Measurements from ENCODE around the gene NR2C2AP. TPM values are rescaled to one million over a fixed set of nuclear protein-coding genes. Genes with fewer than 3 reads are reported as not detected.
"Not testable (repeated sequence)": the region's sequence is repeated elsewhere in the genome, so short reads cannot be mapped to it uniquely, and the experiment has no call there.

NR2C2AP gene
- polyA plus RNA-seq, 1 experiment: 3.8 TPM

- peaks cover 11% of the 10 kb centered on the region for H3K9me3 ChIP-seq (ENCODE audit: control insufficient read depth, insufficient read depth, low read length)
- H3K4me3 ChIP-seq (ENCODE audit: low read depth, low read length): no peak overlapping the region
- no peaks in the 10 kb centered on the region for H3K27me3 ChIP-seq (ENCODE audit: control insufficient read depth, insufficient read depth, low read length)
- DNase-seq (ENCODE audit: low read depth, low spot score): no peak
- no peak overlapping the region for H3K27ac ChIP-seq (ENCODE audit: low read depth, low read length)
- CTCF ChIA-PET: no interaction called here
- TF ChIP-seq, protein P1, sequence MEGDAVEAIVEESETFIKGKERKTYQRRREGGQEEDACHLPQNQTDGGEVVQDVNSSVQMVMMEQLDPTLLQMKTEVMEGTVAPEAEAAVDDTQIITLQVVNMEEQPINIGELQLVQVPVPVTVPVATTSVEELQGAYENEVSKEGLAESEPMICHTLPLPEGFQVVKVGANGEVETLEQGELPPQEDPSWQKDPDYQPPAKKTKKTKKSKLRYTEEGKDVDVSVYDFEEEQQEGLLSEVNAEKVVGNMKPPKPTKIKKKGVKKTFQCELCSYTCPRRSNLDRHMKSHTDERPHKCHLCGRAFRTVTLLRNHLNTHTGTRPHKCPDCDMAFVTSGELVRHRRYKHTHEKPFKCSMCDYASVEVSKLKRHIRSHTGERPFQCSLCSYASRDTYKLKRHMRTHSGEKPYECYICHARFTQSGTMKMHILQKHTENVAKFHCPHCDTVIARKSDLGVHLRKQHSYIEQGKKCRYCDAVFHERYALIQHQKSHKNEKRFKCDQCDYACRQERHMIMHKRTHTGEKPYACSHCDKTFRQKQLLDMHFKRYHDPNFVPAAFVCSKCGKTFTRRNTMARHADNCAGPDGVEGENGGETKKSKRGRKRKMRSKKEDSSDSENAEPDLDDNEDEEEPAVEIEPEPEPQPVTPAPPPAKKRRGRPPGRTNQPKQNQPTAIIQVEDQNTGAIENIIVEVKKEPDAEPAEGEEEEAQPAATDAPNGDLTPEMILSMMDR (IDR thresholded peaks at IDR 0.05; ENCODE audit: low read depth, low read length): no peak
- POLR2A ChIA-PET: no interaction called here
These were observed 23.4 kb downstream of the NR2C2AP start for GRCh38 chr19:19179548-19180441.

DNA sequence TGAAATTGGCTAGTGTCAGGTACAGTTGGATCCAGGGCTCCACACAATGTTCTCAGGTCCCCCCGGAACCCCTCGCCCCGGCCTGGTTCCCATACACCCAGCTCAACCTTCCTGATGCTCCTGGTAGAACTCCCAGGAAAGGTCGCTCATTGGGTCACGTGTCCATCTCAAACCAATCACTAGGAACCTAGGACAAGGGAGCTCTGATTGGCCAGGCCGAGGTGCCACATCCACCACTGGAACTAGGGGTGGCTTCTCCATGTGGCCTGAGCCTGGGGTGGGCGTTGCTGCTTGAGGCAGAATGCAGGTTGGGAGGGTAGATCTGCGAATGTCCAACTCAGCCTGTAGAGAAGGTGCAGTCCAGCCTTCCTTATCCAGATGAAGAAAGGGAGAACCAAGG, 26.3 kb downstream of the NR2C2AP start:
- peaks cover 11% of the 10 kb centered on the region for H3K9me3 ChIP-seq (ENCODE audit: control insufficient read depth, insufficient read depth, low read length)
- H3K4me3 ChIP-seq (ENCODE audit: low read depth, low read length): no peak overlapping the region
- TF ChIP-seq, protein P1 (IDR thresholded peaks at IDR 0.05; ENCODE audit: low read depth, low read length): no peak
- no peak overlapping the region for H3K27ac ChIP-seq (ENCODE audit: low read depth, low read length)
- ChIA-PET POLR2A (no interaction called here), CTCF (no interaction called here)
- no peaks in the 10 kb centered on the region for H3K27me3 ChIP-seq (ENCODE audit: control insufficient read depth, insufficient read depth, low read length)
- DNase-seq (ENCODE audit: low read depth, low spot score): no peak

DNA sequence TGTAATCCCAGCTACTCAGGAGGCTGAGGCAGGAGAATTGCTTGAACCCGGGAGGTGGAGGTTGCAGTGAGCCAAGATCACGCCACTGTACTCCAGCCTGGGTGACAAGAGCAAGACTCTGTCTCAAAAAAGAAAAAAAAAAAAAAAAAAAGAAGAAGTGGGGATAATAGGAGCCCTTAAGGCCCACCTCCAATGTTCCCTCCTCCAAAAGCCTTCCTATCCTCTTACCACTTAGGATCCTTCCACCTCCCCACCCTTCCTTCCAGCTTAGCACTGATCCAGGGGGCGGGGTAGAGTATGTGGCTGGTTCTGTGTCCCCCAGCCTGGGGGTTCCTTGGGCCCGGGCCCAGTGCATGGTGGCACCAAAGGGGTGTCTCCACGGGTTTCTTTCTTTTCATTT, 30.0 kb downstream of the NR2C2AP start:
- H3K27ac ChIP-seq (ENCODE audit: low read depth, low read length); H3K9me3 ChIP-seq (ENCODE audit: control insufficient read depth, insufficient read depth, low read length); H3K4me3 ChIP-seq (ENCODE audit: low read depth, low read length); DNase-seq (ENCODE audit: low read depth, low spot score); POLR2A ChIA-PET; H3K27me3 ChIP-seq (ENCODE audit: control insufficient read depth, insufficient read depth, low read length): not testable (repeated sequence)
- CTCF ChIA-PET: interaction anchor here (3.3 to 4.5 kb wide), 2 partner anchors 16 to 25 kb away, joined by 35 to 102 read pairs; no protein-coding TSS in a partner anchor

DNA sequence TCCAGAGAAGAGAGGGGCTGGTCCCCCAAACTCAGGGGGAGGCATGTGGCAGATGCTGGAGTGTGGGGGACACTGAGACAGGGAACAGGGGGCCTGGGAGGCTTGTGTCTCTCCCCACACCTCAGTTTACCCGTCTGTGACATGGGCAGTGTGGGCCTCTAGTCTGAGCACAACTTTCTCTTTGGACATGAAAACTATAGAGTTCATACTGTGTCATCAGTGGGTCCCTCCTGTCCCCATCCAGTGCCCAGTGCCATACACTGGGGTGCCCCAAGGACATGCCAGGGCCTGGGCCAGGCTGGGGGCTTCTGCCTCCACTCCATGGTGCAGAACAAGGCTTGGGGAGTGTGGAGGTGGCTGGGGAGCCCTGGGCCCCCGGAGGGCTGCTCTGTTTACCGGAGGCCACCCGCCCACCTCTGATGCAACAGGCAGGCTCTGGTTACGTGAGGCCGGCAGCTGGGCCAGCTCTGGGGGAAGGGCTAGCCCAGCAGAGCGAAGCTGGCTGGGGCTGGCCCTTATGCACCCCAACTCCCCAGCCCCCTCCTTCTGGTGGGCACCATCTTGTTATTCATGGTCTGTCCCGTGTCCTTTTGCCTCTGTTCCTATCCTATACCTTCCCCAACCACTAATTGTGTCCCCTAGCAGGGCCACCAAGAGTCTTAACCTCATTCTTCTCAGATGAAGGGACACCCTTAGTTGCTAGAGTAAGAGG, 31.2 kb downstream of the NR2C2AP start:
- H3K9me3 ChIP-seq (ENCODE audit: control insufficient read depth, insufficient read depth, low read length): no peaks in the 10 kb centered on the region; the same call in 1 of the 2 replicates
- peak; percentile 61 for DNase-seq (ENCODE audit: low read depth, low spot score)
- H3K27me3 ChIP-seq (ENCODE audit: control insufficient read depth, insufficient read depth, low read length): no peaks in the 10 kb centered on the region
- CTCF ChIA-PET: interaction anchor here (1.0 to 4.5 kb wide), 2 partner anchors 24 to 26 kb away, joined by 5 to 102 read pairs; no protein-coding TSS in a partner anchor
- TF ChIP-seq, protein P1 (IDR thresholded peaks at IDR 0.05; ENCODE audit: low read depth, low read length): no peak
- POLR2A ChIA-PET: interaction anchor here (0.6 kb wide), 1 partner anchor 18 kb away, joined by 4 read pairs; no protein-coding TSS in a partner anchor
- 0 out of 2 replicates have a peak overlapping the region, but pooled peaks have one; percentile 10 for H3K4me3 ChIP-seq (ENCODE audit: low read depth, low read length)
- H3K27ac ChIP-seq (ENCODE audit: low read depth, low read length): peak overlapping the region; percentile 47

DNA sequence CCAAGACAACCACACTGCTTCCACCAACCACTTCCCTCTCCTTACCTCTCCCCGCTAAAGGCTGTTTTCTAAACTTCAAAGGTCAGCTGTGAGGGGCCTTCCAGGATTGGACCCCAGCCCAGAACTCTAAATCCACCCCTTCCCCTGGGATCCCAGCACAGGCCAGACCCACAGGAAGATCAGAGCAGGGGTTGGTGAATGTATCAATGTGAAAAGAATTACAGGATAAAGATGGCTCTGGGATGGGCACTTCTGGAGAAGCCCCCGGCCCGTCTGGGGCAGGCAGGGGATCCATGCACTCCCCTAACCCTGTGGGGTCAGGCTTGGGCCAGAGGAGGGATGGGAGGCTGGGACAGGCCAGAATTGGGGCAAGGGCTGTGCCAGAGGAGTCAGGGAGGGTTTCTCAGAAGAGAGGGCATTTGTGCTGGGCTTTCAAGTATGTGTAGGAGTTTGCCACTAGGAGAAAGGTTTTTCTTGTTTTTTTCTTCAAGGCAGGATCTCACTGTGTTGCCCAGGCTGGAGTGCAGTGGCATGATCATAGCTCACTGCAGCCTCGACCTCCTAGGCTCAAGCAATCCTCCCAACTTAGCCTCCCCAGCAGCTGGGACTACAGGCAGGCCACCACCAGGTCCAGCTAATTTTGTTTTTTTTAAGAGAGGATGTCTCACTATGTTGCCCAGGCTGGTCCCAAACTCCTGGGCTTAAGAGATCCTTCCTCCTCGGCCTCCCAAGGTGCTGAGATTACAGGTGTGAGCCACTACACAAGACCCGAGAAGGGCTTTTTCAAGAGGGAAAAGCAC, 32.1 kb downstream of the NR2C2AP start:
- POLR2A ChIA-PET: no interaction called here
- Histone ChIP-seq H3K27me3 (ENCODE audit: control insufficient read depth, insufficient read depth, low read length) (no peaks in the 10 kb centered on the region), H3K4me3 (ENCODE audit: low read depth, low read length) (no peak overlapping the region), H3K27ac (ENCODE audit: low read depth, low read length) (no peak overlapping the region), H3K9me3 (ENCODE audit: control insufficient read depth, insufficient read depth, low read length) (no peaks in the 10 kb centered on the region; the same call in 1 of the 2 replicates)
- CTCF ChIA-PET: interaction anchor here (1.0 kb wide), 1 partner anchor 25 kb away, joined by 5 read pairs; no protein-coding TSS in a partner anchor
- DNase-seq (ENCODE audit: low read depth, low spot score): no peak
- TF ChIP-seq, protein P1 (IDR thresholded peaks at IDR 0.05; ENCODE audit: low read depth, low read length): no peak

Measured in AG04450 (cell line).